Activated B cell treated with CpG ODN at 0.5 μM for 24 hours (primary cell): ENCODE measurements around the gene REPIN1. TPM values are rescaled to one million over a fixed set of nuclear protein-coding genes. Genes with fewer than 3 reads are reported as not detected.

Source experiments
- ATAC-seq: fragments of 200-7000 bp; cut with Tn5 transposase; one replicate; pipeline ENCODE4 v1.10.0; 2021; ENCODE audit warnings: low read depth, mild to moderate bottlenecking, moderate library complexity
- CTCF ChIA-PET: fragments of 350-600 bp; sonication (Branson Sonifier 250); formaldehyde crosslinking; loops from one replicate; lab custom pipeline; 2021; ENCODE audit warnings: antibody characterized with exemption; lab: Charles Lee
- POLR2A ChIA-PET: fragments of 350-600 bp; sonication (Branson Sonifier 250); formaldehyde crosslinking; loops from one replicate; lab custom pipeline; 2021; ENCODE audit warnings: antibody characterized with exemption; lab: Charles Lee
- DNase-seq: peaks from one replicate; pipeline ENCODE4 v3.0.0; 2022
- H3K27ac Mint-ChIP-seq: one replicate; pipeline ENCODE4 v1.8.0; 2020; ENCODE audit warnings: mixed read lengths
- H3K27me3 Mint-ChIP-seq: one replicate; pipeline ENCODE4 v1.8.0; 2021; ENCODE audit warnings: mixed read lengths
- H3K36me3 Mint-ChIP-seq: one replicate; pipeline ENCODE4 v1.8.0; 2021; ENCODE audit warnings: low read depth, mixed read lengths
- H3K4me1 Mint-ChIP-seq: one replicate; pipeline ENCODE4 v1.8.0; 2021; ENCODE audit warnings: mixed read lengths
- H3K4me3 Mint-ChIP-seq: one replicate; pipeline ENCODE4 v1.8.0; 2020; ENCODE audit warnings: mild to moderate bottlenecking, mixed read lengths
- H3K9me3 Mint-ChIP-seq: one replicate; pipeline ENCODE4 v1.8.0; 2020; ENCODE audit warnings: mixed read lengths
- CTCF ChIP-seq: fragments of 200-600 bp; IDR thresholded peaks from one replicate; pipeline ENCODE4 v1.8.0; 2022; ENCODE audit warnings: antibody characterized with exemption, mild to moderate bottlenecking
- intact Hi-C: fragments of 100-400 bp; cut with micrococcal nuclease; formaldehyde crosslinking; loops from one replicate; pipeline ENCODE4 v1.15.1; 2024
- total RNA-seq: library from RNA; stranded (reverse); gene quantifications from 2 replicates; pipeline ENCODE4 v1.2.3, GENCODE V29; 2022

Gene REPIN1
- total RNA-seq, 1 donor from 2014 or later = 116 TPM

GRCh38 chr7:150405584-150406311, 37.1 kb downstream of the REPIN1 start:
- Mint-ChIP-seq H3K27ac (peak overlapping the region; percentile 99), H3K9me3 (no peaks in the 10 kb centered on the region)
- CTCF ChIA-PET = interaction anchor here (0.8 to 4.8 kb wide), 7 partner anchors 15 to 82 kb away, joined by 3 to 19 read pairs (median 6); partner anchors contain the start of genes ACTR3C, LRRC61 and REPIN1

GRCh38 chr7:150406312-150406566, 37.6 kb downstream of the REPIN1 start:
- H3K36me3 Mint-ChIP-seq = peaks cover 34% of the 10 kb centered on the region
- TF ChIP-seq CTCF = no peak
- DNase-seq (no peak), ATAC-seq (no peak)
- peaks cover 72% of the 10 kb centered on the region for H3K4me1 Mint-ChIP-seq
- intact Hi-C loops = loop anchor here (5.0 kb wide), 2 partner anchors 621 to 826 kb away; partner anchors contain the start of genes ABCB8 and CHPF2
- H3K27me3 Mint-ChIP-seq = no peaks in the 10 kb centered on the region
- no peaks in the 10 kb centered on the region for H3K9me3 Mint-ChIP-seq
- H3K27ac Mint-ChIP-seq = peak overlapping the region; percentile 99
- CTCF ChIA-PET = interaction anchor here (0.8 to 4.8 kb wide), 10 partner anchors 15 to 49 kb away, joined by 3 to 19 read pairs (median 4); partner anchors contain the start of gene REPIN1
- peak overlapping the region; percentile 91 for H3K4me3 Mint-ChIP-seq
- POLR2A ChIA-PET = interaction anchor here (0.7 to 13.4 kb wide), 12 partner anchors 11 to 1259 kb away, joined by 3 to 421 read pairs (median 9); partner anchors contain the start of genes ABCB8, ACTR3C, LRRC61 and REPIN1

More at GRCh38 chr7:150405584-150406311, 37.1 kb downstream of the REPIN1 start:
- H3K4me3 Mint-ChIP-seq = peak overlapping the region; percentile 91
- DNase-seq (peak; percentile 55), ATAC-seq (peak; percentile 2)
- POLR2A ChIA-PET = interaction anchor here (0.7 to 13.4 kb wide), 15 partner anchors 12 to 1258 kb away, joined by 3 to 421 read pairs (median 8); partner anchors contain the start of genes ACTR3C, GIMAP1, LRRC61 and REPIN1
- peaks cover 72% of the 10 kb centered on the region for H3K4me1 Mint-ChIP-seq
- intact Hi-C loops = loop anchor here (1.0 to 5.0 kb wide), 8 partner anchors 16 to 827 kb away; partner anchors contain the start of genes ABCB8, CHPF2, REPIN1 and SLC4A2
- no peak for TF ChIP-seq CTCF
- peaks cover 29% of the 10 kb centered on the region for H3K36me3 Mint-ChIP-seq
- H3K27me3 Mint-ChIP-seq = no peaks in the 10 kb centered on the region

GRCh38 chr7:150406567-150407421, 38.2 kb downstream of the REPIN1 start:
- DNase-seq (peak; percentile 53), ATAC-seq (peak; percentile 46)
- H3K4me1 Mint-ChIP-seq = peaks cover 72% of the 10 kb centered on the region
- peak overlapping the region; percentile 99 for H3K27ac Mint-ChIP-seq
- POLR2A ChIA-PET = interaction anchor here (0.7 to 13.4 kb wide), 14 partner anchors 11 to 621 kb away, joined by 3 to 421 read pairs (median 4); partner anchors contain the start of genes ABCB8, ACTR3C, LRRC61 and REPIN1
- CTCF ChIA-PET = interaction anchor here (0.8 to 4.8 kb wide), 12 partner anchors 14 to 53 kb away, joined by 3 to 19 read pairs (median 4); partner anchors contain the start of gene REPIN1
- no peaks in the 10 kb centered on the region for H3K27me3 Mint-ChIP-seq
- H3K36me3 Mint-ChIP-seq = peaks cover 39% of the 10 kb centered on the region
- no peak for TF ChIP-seq CTCF
- H3K9me3 Mint-ChIP-seq = no peaks in the 10 kb centered on the region
- intact Hi-C loops = loop anchor here (1.0 to 5.0 kb wide), 3 partner anchors 83 to 826 kb away; partner anchors contain the start of genes ABCB8, ACTR3C, CHPF2 and LRRC61
- H3K4me3 Mint-ChIP-seq = peak overlapping the region; percentile 91

GRCh38 chr7:150407588-150408392, 39.2 kb downstream of the REPIN1 start:
- ChIA-PET POLR2A (interaction anchor here (0.7 to 13.4 kb wide), 13 partner anchors 24 to 620 kb away, joined by 3 to 421 read pairs (median 4); partner anchors contain the start of genes ABCB8, ACTR3C, LRRC61 and REPIN1), CTCF (interaction anchor here (0.8 to 4.8 kb wide), 7 partner anchors 13 to 54 kb away, joined by 3 to 19 read pairs (median 6); no protein-coding TSS in a partner anchor)
- Mint-ChIP-seq H3K9me3 (no peaks in the 10 kb centered on the region), H3K27me3 (no peaks in the 10 kb centered on the region), H3K4me3 (no peak overlapping the region), H3K4me1 (peaks cover 69% of the 10 kb centered on the region), H3K36me3 (peaks cover 46% of the 10 kb centered on the region), H3K27ac (peak overlapping the region; percentile 99)
- no peak for ATAC-seq
- DNase-seq = no peak
- no peak for TF ChIP-seq CTCF
- intact Hi-C loops = loop anchor here (1.0 to 5.0 kb wide), 3 partner anchors 84 to 825 kb away; partner anchors contain the start of genes ABCB8, ACTR3C, CHPF2 and LRRC61
